Heart left ventricle (tissue), 16 donors: Measurements from ENCODE around the gene MFGE8. TPM values are rescaled to one million over a fixed set of nuclear protein-coding genes. Genes with fewer than 3 reads are reported as not detected.

ENCODE experiments used
- ATAC-seq, 4 donors: fragments of 200-7000 bp; cut with Tn5 transposase; one replicate each; pipeline ENCODE4 v1.9.1; 2020 to 2022; ENCODE audit warnings: moderate library complexity in 4 of 4, mild to moderate bottlenecking in 3 of 4, moderate number of reproducible peaks in 1 of 4
- DNase-seq, 5 donors: peaks; one replicate each; pipeline ENCODE4 v3.0.0-alpha.2; 2020
- H3K27ac ChIP-seq, 12 donors: fragments of 200-600 bp; sonication (generic) in 4 of 12; one replicate each; pipeline versions ENCODE4 v1.5.0 to v1.8.0; 2016 to 2022; ENCODE audit warnings: mild to moderate bottlenecking in 2 of 12
- H3K27me3 ChIP-seq, 9 donors: fragments of 200-600 bp; sonication (generic) in 2 of 9; one replicate each; pipeline versions ENCODE4 v1.5.1 to v1.8.0; 2016 to 2022; ENCODE audit warnings: mild to moderate bottlenecking in 3 of 9
- H3K36me3 ChIP-seq, 9 donors: fragments of 200-600 bp; sonication (generic) in 2 of 9; one replicate each; pipeline versions ENCODE4 v1.5.0 to v1.8.0; 2018 to 2022; ENCODE audit warnings: mild to moderate bottlenecking in 2 of 9
- H3K4me1 ChIP-seq, 12 donors: fragments of 200-600 bp; sonication (generic) in 4 of 12; one replicate each; pipeline versions ENCODE4 v1.5.0 to v1.8.0; 2016 to 2022; ENCODE audit warnings: mild to moderate bottlenecking in 3 of 12
- H3K4me3 ChIP-seq, 12 donors: fragments of 200-600 bp; sonication (generic) in 4 of 12; one replicate each; pipeline versions ENCODE4 v1.5.0 to v1.8.0; 2017 to 2022; ENCODE audit warnings: mild to moderate bottlenecking in 9 of 12, moderate library complexity in 4 of 12
- H3K9me3 ChIP-seq, 12 donors: fragments of 200-600 bp; sonication (generic) in 4 of 12; one replicate each; pipeline versions ENCODE4 v1.5.0 to v1.8.0; 2016 to 2022; ENCODE audit warnings: mild to moderate bottlenecking in 1 of 12
- CTCF ChIP-seq, 12 donors: fragments of 200-600 bp; sonication (generic) in 4 of 12; IDR thresholded peaks; one replicate each; pipeline versions ENCODE4 v1.5.0 to v1.8.0; 2018 to 2022; ENCODE audit warnings: antibody characterized with exemption in 12 of 12, mild to moderate bottlenecking in 5 of 12
- POLR2A ChIP-seq, 2 donors: fragments of 450-650 bp; IDR thresholded peaks; one replicate each; pipeline ENCODE4 v1.6.1; 2017; ENCODE audit warnings: antibody characterized with exemption in 2 of 2, mild to moderate bottlenecking in 2 of 2, moderate library complexity in 2 of 2
- WGBS, 4 donors: extraction: QIAGEN DNeasy Blood & Tissue Kit in 2 of 4; methylation state at CpG; one replicate each; pipeline versions ENCODE4 v1.1.5 to v1.1.7; 2013 to 2018; 5-methylcytosine and 5-hydroxymethylcytosine counted together
- intact Hi-C, 10 donors: fragments of 100-400 bp; cut with DNase I; formaldehyde crosslinking; loops; one replicate each; pipeline versions ENCODE4 v1.11.1 to v1.14.2; 2022
- polyA plus RNA-seq, 2 donors: library from polyadenylated mRNA; stranded (reverse); fragments of 200-250 nt; gene quantifications; one replicate each; pipeline ENCODE4 v1.2.3, GENCODE V29; 2013
- total RNA-seq, 9 donors: library from RNA; depleted of rRNA in 2 of 9; stranded (reverse); fragments of >200 nt in 2 of 9; fragmentation: NEBNext Ultra II Directional in 3 of 9; extraction: Animal tissue kit (Norgen Biotek cat#: 25700) in 3 of 9; gene quantifications; one replicate each; pipeline versions ENCODE4 v1.1.0 to v1.2.4, GENCODE V29; 2016 to 2023
- donor health status: ischemic (EF 13 %, LVEDD 7.1; RV severe dilation, severe dysfunction).
- donor health status: healthy with polysubstance abuse.
- donor health status: DM: no; HTN: yes; CAD: no.
- donor health status: DM: no; HTN: no; CAD: no.
- donor health status: ischemic (EF 25% LVEDD 6.9; RV normal size, moderate dysfunction).
- donor health status: ischemic (EF 25% LVEDD 5.7; RV mildly dilated, moderate dysfunction).
- donor health status: healthy.
- donor health status: DM: yes; HTN: yes; CAD: no.
- donor health status: ischemic (EF 35%, LVEDD 5.7; RV mildly dilated, moderate dysfunction).
- donor health status: nonischemic (EF 11% LVEDD 7.7; RV severe dilation, severe dysfunction).
- donor health status: DM: yes; HTN: yes; CAD: no.
- donor health status: PGD.
- donor health status: ischemic (EF 29% LVEDD 5.4; RV normal size, mild dysfunction).
- donor health status: nonischemic (EF 23%, LVEDD 6.1; RV moderate dilation, normal function).

The MFGE8 gene
- total and polyA plus RNA-seq, 11 donors = 352 to 732 (median 556) TPM

GRCh38 chr15:88860212-88860611 lies 53.0 kb downstream of the MFGE8 start:
- peak in 1 of 4 donors; percentile 22 for ATAC-seq

GRCh38 chr15:88859550-88859949 lies 53.6 kb downstream of the MFGE8 start:
- TF ChIP-seq POLR2A (IDR thresholded peaks at IDR 0.05) = no peak
- no peak for TF ChIP-seq CTCF (IDR thresholded peaks at IDR 0.05)
- Histone ChIP-seq H3K4me3 (no peak overlapping the region), H3K27ac (no peak overlapping the region), H3K9me3 (no peaks in the 10 kb centered on the region), H3K4me1 (no peaks in the 10 kb centered on the region), H3K27me3 (peaks cover 0 to 10% (median 0%) of the 10 kb centered on the region in 9 donors), H3K36me3 (no peaks in the 10 kb centered on the region)
- ATAC-seq (no peak), DNase-seq (no peak)
- 46 to 56% (median 50%) methylated on average over 7 of the region's 7 CpGs for WGBS, 4 donors
- intact Hi-C loops = no loop called here

More at GRCh38 chr15:88860212-88860611, 53.0 kb downstream of the MFGE8 start:
- DNase-seq = no peak
- H3K36me3 ChIP-seq = no peaks in the 10 kb centered on the region
- no peaks in the 10 kb centered on the region for H3K4me1 ChIP-seq
- H3K4me3 ChIP-seq = no peak overlapping the region
- no peak overlapping the region for H3K27ac ChIP-seq
- intact Hi-C loops = no loop called here
- H3K9me3 ChIP-seq = no peaks in the 10 kb centered on the region
- TF ChIP-seq CTCF (IDR thresholded peaks at IDR 0.05) = no peak
- no peak for TF ChIP-seq POLR2A (IDR thresholded peaks at IDR 0.05)
- 77 to 84% (median 80%) methylated on average over 7 of the region's 7 CpGs for WGBS, 4 donors
- H3K27me3 ChIP-seq = peaks cover 0 to 7% (median 0%) of the 10 kb centered on the region in 9 donors

- intact Hi-C loops = no loop called here
- no peaks in the 10 kb centered on the region for H3K9me3 ChIP-seq
- DNase-seq (no peak), ATAC-seq (no peak)
- H3K4me1 ChIP-seq = no peaks in the 10 kb centered on the region
- H3K36me3 ChIP-seq = no peaks in the 10 kb centered on the region
- H3K4me3 ChIP-seq = no peak overlapping the region
- 70 to 82% (median 76%) methylated on average over 10 to 11 of the region's 11 CpGs for WGBS, 4 donors
- H3K27ac ChIP-seq = no peak overlapping the region
- H3K27me3 ChIP-seq = peaks cover 0 to 14% (median 0%) of the 10 kb centered on the region in 9 donors
- TF ChIP-seq POLR2A (IDR thresholded peaks at IDR 0.05) (no peak), CTCF (IDR thresholded peaks at IDR 0.05) (no peak)
These were observed 54.2 kb downstream of the MFGE8 start for GRCh38 chr15:88858934-88859333.

GRCh38 chr15:88852476-88852875 lies 60.7 kb downstream of the MFGE8 start:
- Histone ChIP-seq H3K9me3 (no peaks in the 10 kb centered on the region), H3K4me3 (no peak overlapping the region), H3K27me3 (peaks cover 0 to 29% (median 2%) of the 10 kb centered on the region in 9 donors), H3K36me3 (no peaks in the 10 kb centered on the region), H3K27ac (no peak overlapping the region), H3K4me1 (no peaks in the 10 kb centered on the region)
- intact Hi-C loops = no loop called here
- ATAC-seq = no peak
- DNase-seq = no peak
- TF ChIP-seq POLR2A (IDR thresholded peaks at IDR 0.05) (no peak), CTCF (IDR thresholded peaks at IDR 0.05) (no peak)
